HG02588 (cell line): Measurements from ENCODE around the gene ANKHD1.
"Not testable (repeated sequence)": the region's sequence is repeated elsewhere in the genome, so short reads cannot be mapped to it uniquely, and the experiment has no call there.

ENCODE experiments used
- ATAC-seq: cut with Tn5 transposase; IDR thresholded peaks from one replicate; pipeline ENCODE4 v1.9.1; 2021; ENCODE audit warnings: mild to moderate bottlenecking, moderate library complexity; ENCODE audit not compliant: unreplicated experiment

The ANKHD1 gene

GRCh38 chr5:140421375-140421774 is 19.7 kb downstream of the ANKHD1 start:
- not testable (repeated sequence) for ATAC-seq

- no peak for ATAC-seq
These were observed 22.0 kb downstream of the ANKHD1 start for GRCh38 chr5:140423609-140424008.

DNA sequence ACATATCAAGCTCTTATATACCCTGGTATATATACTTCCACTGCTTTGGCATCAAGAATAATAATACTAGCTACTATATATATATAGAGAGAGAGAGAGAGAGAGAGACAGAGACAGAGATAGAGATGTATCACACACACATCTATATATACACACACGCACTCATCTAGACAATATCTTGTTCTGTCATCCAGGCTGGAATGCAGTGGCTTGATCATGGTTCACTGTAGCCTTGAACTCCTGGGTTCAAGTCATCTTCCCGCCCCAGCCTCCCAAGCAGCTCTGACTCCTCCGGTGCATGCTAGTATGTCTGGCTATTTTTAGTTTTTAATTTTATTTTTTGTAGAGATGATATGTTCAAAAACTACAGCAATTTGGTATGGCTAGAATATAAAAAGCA is 22.5 kb downstream of the ANKHD1 start:
- ATAC-seq: no peak

DNA sequence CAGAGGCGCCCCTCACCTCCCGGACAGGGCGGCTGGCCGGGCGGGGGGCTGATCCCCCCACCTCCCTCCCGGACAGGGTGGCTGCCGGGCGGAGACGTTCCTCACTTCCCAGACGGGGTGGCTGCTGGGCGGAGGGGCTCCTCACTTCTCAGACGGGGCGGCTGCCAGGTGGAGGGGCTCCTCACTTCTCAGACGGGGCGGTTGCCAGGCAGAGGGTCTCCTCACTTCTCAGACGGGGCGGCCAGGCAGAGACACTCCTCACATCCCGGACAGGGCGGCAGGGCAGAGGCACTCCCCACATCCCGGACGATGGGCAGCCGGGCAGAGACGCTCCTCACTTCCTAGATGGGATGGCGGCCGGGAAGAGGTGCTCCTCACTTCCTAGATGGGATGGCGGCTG is 26.1 kb downstream of the ANKHD1 start:
- ATAC-seq: not testable (repeated sequence)

DNA sequence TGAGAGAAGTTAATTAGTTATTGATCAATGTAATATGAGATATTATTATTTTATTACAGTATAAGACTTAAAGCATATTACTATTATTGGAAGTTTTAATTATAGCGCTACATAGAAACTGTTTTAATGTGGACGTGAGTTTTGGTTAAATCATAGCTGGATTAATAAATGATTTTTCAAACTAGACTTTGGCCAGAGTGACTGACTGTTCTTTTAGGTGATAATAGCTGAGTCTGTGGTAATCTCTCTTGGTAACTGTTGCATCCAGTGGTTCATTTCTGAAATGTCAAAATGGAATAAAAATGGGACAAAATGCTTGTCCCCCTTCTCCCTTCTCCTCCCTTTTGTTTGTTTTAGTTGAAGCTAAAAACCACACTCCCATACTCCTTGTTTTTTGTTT is 28.1 kb downstream of the ANKHD1 start:
- ATAC-seq: no peak

DNA sequence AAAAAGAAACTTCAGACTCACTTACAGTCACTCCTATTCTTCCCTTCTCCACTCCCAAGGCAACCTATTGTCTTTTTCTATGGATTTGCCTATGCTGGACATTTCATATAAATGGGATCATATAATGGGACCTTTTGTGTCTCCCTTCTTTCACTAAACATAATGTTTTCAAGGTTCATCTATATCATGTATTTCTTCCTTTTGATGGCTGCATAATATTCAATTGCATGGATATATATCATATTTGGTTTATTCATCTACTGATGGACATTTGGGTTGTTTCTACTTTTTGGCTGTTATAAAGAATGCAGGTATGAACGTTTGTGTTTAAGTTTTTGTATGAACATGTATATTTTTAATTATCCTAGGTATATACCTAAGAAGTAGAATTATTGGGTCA is 30.6 kb downstream of the ANKHD1 start:
- no peak for ATAC-seq

DNA sequence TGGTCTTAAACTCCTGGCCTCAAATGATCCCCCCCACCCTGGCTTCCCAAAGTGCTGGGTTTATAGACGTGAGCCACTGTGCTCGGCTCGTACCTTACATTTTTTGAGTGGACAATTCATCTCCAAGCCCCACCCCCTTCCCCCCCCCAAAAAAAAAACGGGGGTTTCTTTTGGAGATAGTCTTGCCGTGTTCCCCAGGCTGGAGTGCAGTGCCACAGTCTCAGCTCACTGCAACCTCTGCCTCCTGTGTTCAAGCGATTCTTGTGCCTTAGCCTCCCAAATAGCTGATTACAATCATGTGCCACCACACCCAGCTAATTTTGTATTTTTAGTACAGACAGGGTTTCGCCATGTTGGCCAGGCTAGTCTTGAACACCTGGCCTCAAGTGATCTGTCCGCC is 31.3 kb downstream of the ANKHD1 start:
- ATAC-seq: no peak

DNA sequence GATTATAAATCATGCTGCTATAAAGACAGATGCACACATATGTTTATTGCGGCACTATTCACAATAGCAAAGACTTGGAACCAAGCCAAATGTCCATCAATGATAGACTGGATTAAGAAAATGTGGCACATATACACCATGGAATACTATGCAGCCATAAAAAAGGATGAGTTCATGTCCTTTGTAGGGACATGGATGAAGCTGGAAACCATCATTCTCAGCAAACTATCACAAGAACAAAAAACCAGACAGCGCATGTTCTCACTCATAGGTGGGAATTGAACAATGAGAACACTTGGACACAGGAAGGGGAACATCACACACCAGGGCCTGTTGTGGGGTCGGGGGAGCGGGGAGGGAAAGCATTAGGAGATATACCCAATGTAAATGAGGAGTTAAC is 55.7 kb downstream of the ANKHD1 start:
- ATAC-seq: not testable (repeated sequence)

- no peak for ATAC-seq
These were observed 65.5 kb downstream of the ANKHD1 start for GRCh38 chr5:140466981-140467742.

DNA sequence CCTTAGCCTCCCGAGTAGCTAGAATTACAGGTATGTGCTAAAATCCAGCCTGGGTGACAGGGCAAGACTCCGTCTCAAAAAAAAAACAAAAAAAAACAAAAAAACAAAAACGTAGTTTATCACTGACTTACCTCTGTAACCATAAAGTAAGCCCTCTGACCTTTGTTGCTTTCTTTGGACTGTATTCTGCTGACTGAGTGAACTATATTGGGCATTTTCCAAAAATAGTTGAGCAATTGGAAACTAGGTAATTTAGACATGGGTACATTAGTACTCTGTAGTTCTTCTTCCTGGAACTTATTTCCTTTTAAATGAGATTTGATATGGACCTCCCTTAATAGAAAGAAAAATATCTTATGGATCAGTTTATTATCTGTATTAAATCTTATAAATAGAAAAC is 66.6 kb downstream of the ANKHD1 start:
- no peak for ATAC-seq

DNA sequence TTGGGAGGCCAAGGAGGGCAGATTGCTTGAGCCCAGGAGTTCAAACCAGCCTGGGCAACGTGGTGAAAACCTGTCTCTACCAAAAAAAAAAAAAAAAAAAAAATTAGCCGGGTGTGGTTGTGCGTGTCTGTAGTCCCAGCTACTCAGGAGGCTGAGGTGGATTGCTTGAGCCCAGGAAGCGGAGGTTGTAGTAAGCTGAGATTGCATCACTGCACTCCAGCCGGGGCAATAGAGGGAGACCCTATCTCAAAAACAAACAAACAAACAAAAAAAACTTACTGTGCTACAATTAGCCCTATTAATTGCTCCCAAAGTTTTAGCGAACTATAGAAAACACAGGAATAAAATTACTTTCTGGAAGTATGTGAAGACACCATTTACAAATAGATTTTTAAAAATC is 67.6 kb downstream of the ANKHD1 start:
- ATAC-seq: no peak

GRCh38 chr5:140480310-140481014 is 78.8 kb downstream of the ANKHD1 start:
- ATAC-seq: no peak

DNA sequence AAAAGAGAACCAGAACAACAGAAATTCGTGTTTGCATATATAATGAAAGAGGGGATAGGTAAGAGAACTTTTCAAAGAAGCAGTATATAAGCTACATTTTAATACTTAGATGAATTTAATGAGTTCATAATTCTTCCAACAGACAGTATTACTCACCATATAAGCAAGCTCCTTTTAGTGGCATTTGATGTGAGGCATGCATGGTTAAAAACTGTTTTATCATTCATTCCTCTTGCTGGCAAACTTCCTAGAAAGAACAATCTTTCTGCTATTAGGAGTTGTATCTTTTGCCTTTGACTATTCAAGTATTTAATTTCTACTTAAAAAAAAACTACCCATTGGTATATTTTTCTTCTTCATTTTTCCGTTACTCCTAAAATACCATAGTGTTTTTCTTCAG is 80.1 kb downstream of the ANKHD1 start:
- ATAC-seq: no peak

DNA sequence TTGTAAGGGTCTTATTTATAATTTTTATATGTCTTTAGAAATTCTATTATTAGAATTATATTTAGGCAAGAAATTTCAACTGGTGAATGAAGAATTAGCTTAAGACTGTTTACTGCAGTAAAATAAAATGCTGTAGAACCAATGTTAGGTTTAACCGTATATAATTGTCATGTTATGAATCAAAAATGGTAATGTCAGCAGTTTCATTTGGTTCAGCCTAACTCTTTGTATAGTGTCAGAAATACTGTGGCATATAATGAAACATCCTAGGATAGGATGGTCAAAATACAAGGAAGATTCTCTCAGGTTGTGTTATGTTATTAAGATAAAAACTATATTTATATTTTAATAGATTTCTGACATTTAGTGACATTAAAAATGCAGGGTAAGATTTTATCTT is 81.4 kb downstream of the ANKHD1 start:
- ATAC-seq: no peak

GRCh38 chr5:140488141-140488540 is 86.5 kb downstream of the ANKHD1 start:
- ATAC-seq: not testable (repeated sequence)

GRCh38 chr5:140488914-140489313 is 87.3 kb downstream of the ANKHD1 start:
- ATAC-seq: no peak

DNA sequence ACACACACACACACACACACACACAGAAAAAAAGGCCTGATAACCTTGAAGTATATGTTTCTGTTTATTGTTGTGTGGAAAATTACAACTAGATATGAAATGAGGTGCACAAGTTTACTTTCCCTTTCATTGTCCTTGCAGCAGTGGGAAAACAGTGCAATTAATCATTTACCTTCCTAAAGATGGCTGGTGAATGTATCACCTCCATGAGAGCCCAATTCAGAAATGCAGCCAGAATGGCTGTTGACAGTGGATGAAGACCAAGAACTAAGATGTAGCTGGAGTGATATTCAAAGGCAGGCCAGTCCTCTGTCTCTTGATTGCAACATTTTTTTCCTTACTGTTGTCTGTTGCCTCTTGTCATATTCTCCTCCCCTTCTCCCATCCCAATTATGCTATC is 96.3 kb downstream of the ANKHD1 start:
- ATAC-seq: no peak

- no peak for ATAC-seq
These were observed 97.0 kb downstream of the ANKHD1 start for GRCh38 chr5:140498591-140498990.

DNA sequence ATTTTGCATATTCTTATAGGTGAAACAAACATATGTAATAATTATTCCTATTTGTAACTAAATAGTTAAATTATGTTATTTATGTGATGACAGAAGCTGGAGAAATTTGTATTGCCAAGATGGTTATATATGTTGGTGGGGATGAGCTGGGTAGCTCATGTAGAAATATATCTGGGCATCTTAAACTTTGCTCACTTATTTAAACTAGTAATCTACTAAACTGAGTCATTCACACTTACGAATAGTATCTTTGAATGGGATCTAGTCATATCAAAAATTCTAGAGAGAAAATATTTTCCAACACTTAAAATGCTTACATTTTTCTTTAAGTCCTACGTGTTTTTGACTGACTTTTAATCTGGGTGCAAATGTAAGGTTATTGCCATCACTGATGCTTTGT is 101.2 kb downstream of the ANKHD1 start:
- no peak for ATAC-seq

- ATAC-seq: no peak
These were observed 108.3 kb downstream of the ANKHD1 start for GRCh38 chr5:140509898-140510297.

DNA sequence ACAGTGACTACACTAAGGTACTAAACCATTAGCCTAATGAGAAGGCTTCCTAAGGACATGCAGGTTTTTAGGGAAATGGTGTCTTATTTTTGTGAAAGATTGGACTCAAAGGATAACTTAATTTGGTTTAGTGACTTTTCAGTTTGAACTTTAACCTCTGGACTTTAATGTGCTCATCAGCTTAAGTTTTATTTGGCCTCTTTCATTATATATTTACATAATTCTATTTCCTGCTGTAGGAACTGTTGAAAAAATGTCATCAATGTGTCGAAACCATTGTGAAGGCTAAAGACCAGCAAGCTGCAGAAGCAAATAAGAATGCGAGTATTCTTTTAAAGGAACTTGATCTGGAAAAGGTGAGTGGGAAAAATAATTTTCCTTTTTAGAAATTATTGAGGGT is 111.5 kb downstream of the ANKHD1 start:
- no peak for ATAC-seq

DNA sequence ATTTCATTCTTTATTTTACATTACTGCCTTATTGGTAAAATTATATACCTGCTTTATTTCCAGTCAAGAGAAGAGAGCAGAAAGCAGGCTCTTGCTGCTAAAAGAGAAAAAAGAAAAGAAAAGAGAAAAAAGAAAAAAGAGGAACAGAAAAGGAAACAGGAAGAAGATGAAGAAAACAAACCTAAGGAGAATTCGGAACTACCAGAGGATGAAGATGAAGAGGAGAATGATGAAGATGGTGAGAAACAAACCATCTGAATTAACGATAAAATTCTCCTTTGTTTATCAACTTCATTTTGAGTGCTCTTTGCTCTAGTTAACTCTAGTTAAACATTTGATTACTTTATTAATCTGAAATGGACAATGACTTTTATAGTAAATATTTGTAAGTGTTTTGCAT is 122.4 kb downstream of the ANKHD1 start:
- ATAC-seq: no peak

DNA sequence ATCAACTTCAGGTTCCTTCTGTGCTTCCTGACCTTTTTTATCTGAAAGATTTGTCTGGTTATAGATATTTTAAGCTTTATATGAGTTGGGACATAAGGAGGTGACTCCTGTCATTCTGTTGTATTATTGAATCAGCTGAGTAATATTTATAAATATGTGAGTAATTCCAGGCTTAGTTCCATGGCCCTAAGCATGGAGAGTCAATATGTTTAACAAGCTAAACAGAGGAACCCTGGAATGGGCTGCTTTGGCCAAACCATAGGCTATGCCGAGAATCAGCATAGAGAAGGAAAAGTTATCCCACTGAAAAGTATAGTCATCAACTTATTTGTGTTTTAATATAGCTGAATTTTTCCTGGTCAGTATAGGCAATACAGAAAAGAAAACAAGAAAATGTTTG is 138.6 kb downstream of the ANKHD1 start:
- ATAC-seq: no peak
